Measurements from ENCODE around the gene RNLS.

GRCh38 chr10:88528806-88529570 is 54.1 kb downstream of the RNLS start:
- no peak for TF ChIP-seq POLR2AphosphoS5 (IDR thresholded peaks at IDR 0.05; ENCODE audit: low read depth, low read length)
- no peak for TF ChIP-seq TAF1 (IDR thresholded peaks at IDR 0.05; ENCODE audit: borderline replicate concordance, insufficient read depth, low read length)
- TF ChIP-seq REST (IDR thresholded peaks at IDR 0.05; ENCODE audit: insufficient read depth in 1 of 2, low read depth in 2 of 2, low read length in 2 of 2) = no peak
- no peak for TF ChIP-seq FOXP2 (optimal IDR thresholded peaks at IDR 0.05; ENCODE audit: borderline replicate concordance, extremely low read depth, extremely low read length, insufficient read depth)
- TF ChIP-seq SIN3A (IDR thresholded peaks at IDR 0.05; ENCODE audit: borderline replicate concordance, insufficient read depth, low read length) = no peak

All from PFSK-1 (cell line).